Effector memory CD8-positive, alpha-beta T cell (primary cell): ENCODE results near the gene ADAMTS2.

ENCODE experiments used
- ATAC-seq: fragments of 150-1000 bp; cut with Tn5 transposase; replicated peaks from 2 replicates; pipeline ENCODE4 v1.10.0; 2021; ENCODE audit warnings: mild to moderate bottlenecking, moderate library complexity
- DNase-seq, 3 experiments: peaks; one replicate each; pipeline ENCODE4 v3.0.0; 2021
- H3K27ac Mint-ChIP-seq, 2 donors: one replicate each; pipeline ENCODE4 v1.8.0; 2022; ENCODE audit warnings: mild to moderate bottlenecking in 2 of 2, mixed read lengths in 2 of 2, moderate library complexity in 2 of 2
- H3K27me3 Mint-ChIP-seq, 2 donors: one replicate each; pipeline ENCODE4 v1.8.0; 2022; ENCODE audit warnings: mixed read lengths in 2 of 2
- H3K36me3 Mint-ChIP-seq: one replicate; pipeline ENCODE4 v1.8.0; 2022; ENCODE audit warnings: mild to moderate bottlenecking, moderate library complexity, mixed read lengths; ENCODE audit not compliant: insufficient read depth
- H3K4me1 Mint-ChIP-seq, 2 donors: one replicate each; pipeline ENCODE4 v1.8.0; 2022; ENCODE audit warnings: low read depth in 2 of 2, mixed read lengths in 2 of 2
- H3K4me3 Mint-ChIP-seq, 2 donors: one replicate each; pipeline ENCODE4 v1.8.0; 2022; ENCODE audit warnings: mild to moderate bottlenecking in 2 of 2, mixed read lengths in 2 of 2, moderate library complexity in 2 of 2
- H3K9me3 Mint-ChIP-seq, 2 donors: one replicate each; pipeline ENCODE4 v1.8.0; 2022; ENCODE audit warnings: mixed read lengths in 2 of 2

Gene ADAMTS2

DNA sequence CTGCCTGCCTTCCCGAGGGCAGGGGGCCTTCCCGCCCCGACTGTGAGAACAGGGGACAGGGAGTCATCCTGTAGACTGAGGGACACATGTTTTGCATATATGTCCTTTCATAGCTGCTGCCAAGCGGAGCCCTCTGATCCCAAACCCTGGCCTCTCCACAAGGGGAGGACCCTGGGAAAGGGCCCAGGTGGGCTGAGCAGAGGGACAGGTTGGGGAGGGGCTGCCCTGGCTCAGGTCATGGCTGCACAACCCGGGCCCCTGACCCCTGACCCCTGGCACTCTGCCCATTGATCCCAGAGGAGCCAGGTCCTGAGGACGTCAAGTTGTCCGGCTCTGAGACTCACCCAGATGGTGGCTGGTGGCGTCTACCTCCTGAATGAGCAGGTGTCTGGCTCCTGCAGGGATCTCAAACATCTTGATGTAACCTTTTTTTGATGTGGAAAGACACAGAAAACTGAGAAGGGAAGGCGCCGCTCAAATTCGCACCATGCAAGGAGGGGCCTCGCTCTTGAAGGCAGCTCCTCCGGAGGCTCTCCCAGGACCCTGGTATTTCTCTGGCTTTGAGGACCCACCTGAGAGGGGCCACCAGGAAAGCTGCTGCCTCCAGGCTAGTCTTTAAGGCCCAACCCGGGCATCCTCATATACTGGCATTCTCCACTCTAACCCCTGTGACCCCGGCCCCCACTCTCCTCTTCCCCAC is 213.2 kb downstream of the ADAMTS2 start:
- DNase-seq = no peak
- no peak for ATAC-seq
- no peak overlapping the region for H3K27ac Mint-ChIP-seq
- H3K27me3 Mint-ChIP-seq = peaks cover 0 to 17% of the 10 kb centered on the region in 2 donors
- H3K4me3 Mint-ChIP-seq = no peak overlapping the region
- no peaks in the 10 kb centered on the region for H3K9me3 Mint-ChIP-seq
- H3K36me3 Mint-ChIP-seq = no peaks in the 10 kb centered on the region
- peaks cover 0 to 2% of the 10 kb centered on the region in 2 donors for H3K4me1 Mint-ChIP-seq

DNA sequence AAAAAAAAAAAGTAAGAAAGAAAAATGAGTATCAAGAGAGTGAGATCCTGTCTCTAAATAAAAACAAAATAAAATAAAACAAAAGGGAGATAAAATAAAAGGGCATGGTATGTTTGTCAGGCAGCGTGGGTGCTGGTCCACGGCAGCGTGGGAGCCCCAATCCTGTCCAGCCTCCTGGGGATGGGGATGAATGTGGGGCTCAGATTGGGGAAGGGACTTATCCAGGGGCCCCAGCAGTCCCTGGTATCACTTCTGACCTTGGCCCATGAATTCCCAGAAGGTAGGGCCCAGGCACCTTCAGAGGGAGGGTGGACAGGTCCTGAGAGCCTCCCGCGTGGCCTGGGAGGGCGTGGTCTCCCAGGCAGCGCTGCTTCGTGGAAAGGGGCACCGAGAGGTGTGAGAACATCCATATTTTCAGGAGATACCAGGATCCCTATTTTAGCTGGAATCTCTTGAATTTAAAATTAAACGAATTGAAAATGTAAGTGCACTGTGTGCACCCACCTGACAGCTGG is 213.9 kb downstream of the ADAMTS2 start:
- Mint-ChIP-seq H3K27me3 (peaks cover 0 to 17% of the 10 kb centered on the region in 2 donors), H3K27ac (no peak overlapping the region), H3K36me3 (no peaks in the 10 kb centered on the region), H3K4me3 (no peak overlapping the region), H3K4me1 (peaks cover 0 to 2% of the 10 kb centered on the region in 2 donors), H3K9me3 (no peaks in the 10 kb centered on the region)
- DNase-seq = no peak
- no peak for ATAC-seq

- ATAC-seq (no peak), DNase-seq (no peak)
- Mint-ChIP-seq H3K27me3 (peaks cover 0 to 17% of the 10 kb centered on the region in 2 donors), H3K36me3 (no peaks in the 10 kb centered on the region), H3K4me3 (no peak overlapping the region), H3K9me3 (no peaks in the 10 kb centered on the region), H3K4me1 (peaks cover 0 to 2% of the 10 kb centered on the region in 2 donors), H3K27ac (no peak overlapping the region)
Measured at GRCh38 chr5:179130101-179130681, 215.1 kb downstream of the ADAMTS2 start.

DNA sequence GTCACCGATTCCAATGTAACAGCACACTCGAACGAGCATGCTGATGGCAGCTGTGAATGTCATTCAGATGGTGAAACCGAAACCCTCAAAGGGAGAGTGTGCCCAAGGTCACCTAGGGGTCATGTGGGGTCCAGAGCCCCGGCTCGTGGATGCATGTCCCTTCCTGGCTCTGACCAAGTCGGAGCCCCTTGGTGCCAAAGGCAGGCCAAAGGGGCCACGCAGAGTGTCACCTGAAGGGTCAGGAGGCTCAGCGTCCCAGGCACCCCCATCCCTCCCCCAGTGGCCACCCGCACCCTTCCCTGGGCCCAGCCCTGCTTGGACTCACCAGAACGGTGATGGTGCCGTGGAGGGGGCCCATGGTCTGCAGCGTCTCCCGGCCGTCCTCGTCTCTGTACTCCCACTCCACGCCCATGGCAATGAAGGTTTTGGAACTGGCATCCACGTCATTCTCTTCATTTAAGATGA is 215.6 kb downstream of the ADAMTS2 start:
- no peak for DNase-seq
- H3K4me3 Mint-ChIP-seq = no peak overlapping the region
- H3K36me3 Mint-ChIP-seq = no peaks in the 10 kb centered on the region
- no peaks in the 10 kb centered on the region for H3K9me3 Mint-ChIP-seq
- no peak overlapping the region for H3K27ac Mint-ChIP-seq
- H3K4me1 Mint-ChIP-seq = peaks cover 0 to 2% of the 10 kb centered on the region in 2 donors
- ATAC-seq = no peak
- H3K27me3 Mint-ChIP-seq = peaks cover 0 to 17% of the 10 kb centered on the region in 2 donors

DNA sequence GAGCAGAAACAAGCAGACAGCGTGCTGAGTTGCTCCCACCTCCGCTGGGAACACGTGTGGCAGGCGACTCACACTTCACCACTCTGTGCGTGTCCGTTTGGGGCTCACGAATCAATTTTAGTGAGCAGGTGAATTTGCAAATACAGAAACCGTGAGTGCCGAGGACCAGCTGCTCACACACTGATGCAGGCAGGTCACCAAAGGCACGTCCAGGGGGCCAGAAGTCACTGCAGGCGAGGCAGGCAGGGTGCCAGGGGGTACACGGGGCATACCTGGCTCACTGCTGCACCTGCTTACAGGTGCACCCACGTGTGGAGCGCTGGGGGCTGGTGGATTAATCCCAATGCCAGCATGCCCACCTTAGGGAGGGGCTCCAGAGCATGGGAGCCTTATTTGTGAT is 216.3 kb downstream of the ADAMTS2 start:
- DNase-seq (no peak), ATAC-seq (no peak)
- H3K36me3 Mint-ChIP-seq = no peaks in the 10 kb centered on the region
- H3K9me3 Mint-ChIP-seq = no peaks in the 10 kb centered on the region
- H3K4me3 Mint-ChIP-seq = no peak overlapping the region
- H3K4me1 Mint-ChIP-seq = peaks cover 0 to 2% of the 10 kb centered on the region in 2 donors
- H3K27ac Mint-ChIP-seq = no peak overlapping the region
- H3K27me3 Mint-ChIP-seq = peaks cover 0 to 24% of the 10 kb centered on the region in 2 donors

- Mint-ChIP-seq H3K4me1 (peaks cover 0 to 2% of the 10 kb centered on the region in 2 donors), H3K9me3 (no peaks in the 10 kb centered on the region), H3K27ac (no peak overlapping the region), H3K36me3 (no peaks in the 10 kb centered on the region), H3K27me3 (peaks cover 0 to 26% of the 10 kb centered on the region in 2 donors), H3K4me3 (no peak overlapping the region)
- DNase-seq (no peak), ATAC-seq (no peak)
Measured at GRCh38 chr5:179128041-179128365, 217.3 kb downstream of the ADAMTS2 start.

GRCh38 chr5:179127136-179128040 is 217.9 kb downstream of the ADAMTS2 start:
- no peaks in the 10 kb centered on the region for H3K9me3 Mint-ChIP-seq
- DNase-seq (no peak), ATAC-seq (no peak)
- H3K36me3 Mint-ChIP-seq = no peaks in the 10 kb centered on the region
- H3K4me3 Mint-ChIP-seq = no peak overlapping the region
- no peak overlapping the region for H3K27ac Mint-ChIP-seq
- H3K4me1 Mint-ChIP-seq = peaks cover 0 to 2% of the 10 kb centered on the region in 2 donors
- peaks cover 0 to 26% of the 10 kb centered on the region in 2 donors for H3K27me3 Mint-ChIP-seq

GRCh38 chr5:179126506-179126991 is 218.7 kb downstream of the ADAMTS2 start:
- Mint-ChIP-seq H3K36me3 (no peaks in the 10 kb centered on the region), H3K27me3 (peaks cover 0 to 26% of the 10 kb centered on the region in 2 donors), H3K9me3 (no peaks in the 10 kb centered on the region), H3K4me3 (no peak overlapping the region), H3K4me1 (peaks cover 0 to 2% of the 10 kb centered on the region in 2 donors), H3K27ac (no peak overlapping the region)
- ATAC-seq (no peak), DNase-seq (no peak)

DNA sequence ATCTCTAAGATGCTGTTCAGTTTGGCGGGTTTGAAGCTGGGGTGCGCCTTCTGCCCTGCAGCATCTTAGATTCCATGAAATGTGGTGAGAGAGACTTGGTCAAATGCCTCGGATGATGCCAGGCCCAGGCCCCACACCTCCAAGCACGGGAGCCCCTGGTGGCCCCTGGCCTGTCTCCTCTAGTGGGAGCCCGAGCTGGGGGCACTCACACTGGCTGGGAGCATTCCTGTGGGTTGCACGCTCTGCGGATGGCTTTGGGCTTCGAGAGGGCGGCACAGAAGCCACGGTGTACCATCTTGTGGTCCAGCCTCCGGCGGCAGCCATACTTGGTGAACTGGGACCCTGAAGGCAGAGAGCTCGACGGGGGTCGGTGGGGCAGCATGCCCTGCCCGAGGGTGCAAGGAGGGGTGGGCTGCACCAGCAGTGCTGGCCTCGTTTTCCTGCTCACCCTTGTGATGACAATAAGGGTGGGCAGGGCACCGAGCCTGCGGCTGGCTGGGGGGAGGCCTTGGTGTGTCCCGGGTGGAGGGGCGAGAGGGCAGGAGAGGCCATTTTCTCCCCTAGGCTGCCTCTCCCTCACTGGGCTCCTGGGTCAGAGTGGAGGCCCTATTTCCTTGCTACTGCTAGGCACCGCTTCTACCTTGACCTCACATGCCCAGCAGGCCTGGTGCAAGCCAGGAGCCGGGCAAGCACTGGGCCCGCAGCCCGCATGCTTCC is 219.3 kb downstream of the ADAMTS2 start:
- peaks cover 0 to 26% of the 10 kb centered on the region in 2 donors for H3K27me3 Mint-ChIP-seq
- ATAC-seq = no peak
- no peaks in the 10 kb centered on the region for H3K36me3 Mint-ChIP-seq
- no peak overlapping the region for H3K4me3 Mint-ChIP-seq
- no peaks in the 10 kb centered on the region for H3K9me3 Mint-ChIP-seq
- no peak for DNase-seq
- no peak overlapping the region for H3K27ac Mint-ChIP-seq
- H3K4me1 Mint-ChIP-seq = peaks cover 0 to 2% of the 10 kb centered on the region in 2 donors

GRCh38 chr5:179124853-179125788 is 220.1 kb downstream of the ADAMTS2 start:
- Mint-ChIP-seq H3K27me3 (peaks cover 0 to 26% of the 10 kb centered on the region in 2 donors), H3K9me3 (no peaks in the 10 kb centered on the region), H3K27ac (no peak overlapping the region), H3K4me3 (no peak overlapping the region), H3K36me3 (no peaks in the 10 kb centered on the region), H3K4me1 (peaks cover 0 to 2% of the 10 kb centered on the region in 2 donors)
- no peak for ATAC-seq
- no peak for DNase-seq

DNA sequence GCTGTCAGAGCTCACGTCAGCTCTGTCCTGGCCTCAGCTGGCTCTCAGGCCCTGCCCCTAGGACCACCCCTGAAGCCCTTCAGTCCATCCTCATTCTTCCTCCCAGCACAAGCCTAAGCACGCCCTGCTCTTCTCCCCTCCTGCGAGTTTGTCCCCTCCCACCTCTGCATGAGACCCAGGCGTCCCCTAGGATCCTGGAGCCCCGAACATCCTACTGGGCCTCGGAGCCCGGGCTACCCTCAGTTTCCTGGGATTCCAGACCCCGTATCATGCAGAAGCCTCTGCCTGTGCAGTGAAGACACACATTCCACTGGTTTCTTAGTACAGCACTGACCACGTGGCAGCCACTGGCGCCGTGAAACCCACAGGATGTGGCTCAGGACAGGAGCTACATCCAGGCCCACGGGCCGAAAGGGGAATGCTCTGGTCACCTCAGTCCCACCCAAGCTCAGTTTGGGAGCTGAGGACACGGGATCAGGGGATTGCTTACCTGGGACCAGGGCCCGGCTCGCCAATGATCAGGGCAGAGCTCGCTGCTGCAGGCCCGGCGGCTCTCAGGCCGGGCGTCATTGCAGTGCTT is 220.9 kb downstream of the ADAMTS2 start:
- Mint-ChIP-seq H3K27ac (no peak overlapping the region), H3K36me3 (no peaks in the 10 kb centered on the region), H3K9me3 (no peaks in the 10 kb centered on the region), H3K4me1 (no peaks in the 10 kb centered on the region), H3K4me3 (no peak overlapping the region), H3K27me3 (peaks cover 0 to 18% of the 10 kb centered on the region in 2 donors)
- ATAC-seq (no peak), DNase-seq (no peak)
